Liver (tissue), 9 donors: ENCODE data around the gene ICOSLG. TPM values are rescaled to one million over a fixed set of nuclear protein-coding genes. Genes with fewer than 3 reads are reported as not detected.

ENCODE experiments used
- DNase-seq: peaks from one replicate; pipeline ENCODE4 v3.0.0-alpha.2; 2017; ENCODE audit warnings: low spot score
- H3K27ac ChIP-seq, 2 donors: one replicate each; pipeline ENCODE4 v1.7.0; 2013; ENCODE audit warnings: inconsistent platforms in 2 of 2, low read length in 2 of 2, control low read depth in 1 of 2, low read depth in 1 of 2, mild to moderate bottlenecking in 1 of 2
- H3K27me3 ChIP-seq, 4 donors: one replicate each; pipeline versions ENCODE4 v1.6.1 to v1.7.0; 2013; ENCODE audit warnings: low read length in 3 of 4, inconsistent platforms in 1 of 4, mild to moderate bottlenecking in 1 of 4, moderate library complexity in 1 of 4; ENCODE audit not compliant: control insufficient read depth in 4 of 4, insufficient read depth in 4 of 4
- H3K36me3 ChIP-seq, 4 donors: one replicate each; pipeline versions ENCODE4 v1.6.1 to v1.7.0; 2013; ENCODE audit warnings: low read length in 3 of 4, mild to moderate bottlenecking in 3 of 4, low read depth in 1 of 4, moderate library complexity in 1 of 4; ENCODE audit not compliant: control insufficient read depth in 4 of 4, insufficient read depth in 3 of 4
- H3K4me1 ChIP-seq, 4 donors: one replicate each; pipeline versions ENCODE4 v1.6.1 to v1.7.0; 2013; ENCODE audit warnings: low read length in 3 of 4, mild to moderate bottlenecking in 3 of 4, moderate library complexity in 1 of 4; ENCODE audit not compliant: control insufficient read depth in 4 of 4, insufficient read depth in 4 of 4
- H3K4me3 ChIP-seq, 3 donors: one replicate each; pipeline versions ENCODE4 v1.6.1 to v1.7.0; 2013; ENCODE audit warnings: low read length in 3 of 3, control low read depth in 1 of 3, low read depth in 1 of 3, mild to moderate bottlenecking in 1 of 3
- H3K9ac ChIP-seq, 2 donors: one replicate each; pipeline ENCODE4 v1.7.0; 2013; ENCODE audit warnings: low read length in 2 of 2, mild to moderate bottlenecking in 2 of 2, moderate library complexity in 2 of 2, control low read depth in 1 of 2, low read depth in 1 of 2
- H3K9me3 ChIP-seq, 4 donors: one replicate each; pipeline versions ENCODE4 v1.6.1 to v1.7.0; 2013; ENCODE audit warnings: low read length in 3 of 4; ENCODE audit not compliant: control insufficient read depth in 4 of 4
- ATF3 ChIP-seq: IDR thresholded peaks from 2 replicates; pipeline ENCODE4 v1.6.1; 2016; ENCODE audit warnings: antibody characterized with exemption
- CTCF ChIP-seq: fragments of 150-350 bp; IDR thresholded peaks from 2 replicates; pipeline ENCODE4 v1.5.1; 2017; ENCODE audit warnings: improper control_type of control experiment, low read depth, low read length; ENCODE audit not compliant: missing input control
- EGR1 ChIP-seq, 2 donors: IDR thresholded peaks; 2 replicates each; pipeline ENCODE4 v1.6.1; 2016 to 2018; ENCODE audit warnings: antibody characterized with exemption in 2 of 2, low read depth in 2 of 2
- FOXA1 ChIP-seq: IDR thresholded peaks from 2 replicates; pipeline ENCODE4 v1.6.1; 2016; ENCODE audit warnings: antibody characterized with exemption
- FOXA2 ChIP-seq: IDR thresholded peaks from 2 replicates; pipeline ENCODE4 v1.6.1; 2016; ENCODE audit warnings: antibody characterized with exemption
- GABPA ChIP-seq, 2 donors: IDR thresholded peaks in 1 of 2; conservative IDR thresholded peaks in 1 of 2; 2 replicates each; pipeline ENCODE4 v1.6.1; 2016; ENCODE audit warnings: antibody characterized with exemption in 2 of 2, mild to moderate bottlenecking in 1 of 2, moderate library complexity in 1 of 2
- HNF4A ChIP-seq, 2 donors: conservative IDR thresholded peaks; 2 replicates each; pipeline ENCODE4 v1.6.1; 2016; ENCODE audit warnings: antibody characterized with exemption in 2 of 2, mild to moderate bottlenecking in 2 of 2
- HNF4G ChIP-seq: IDR thresholded peaks from 2 replicates; pipeline ENCODE4 v1.6.1; 2016; ENCODE audit warnings: antibody characterized with exemption
- JUND ChIP-seq, 2 donors: IDR thresholded peaks; 2 replicates each; pipeline ENCODE4 v1.6.1; 2016; ENCODE audit warnings: antibody characterized with exemption in 2 of 2
- MAX ChIP-seq: IDR thresholded peaks from 2 replicates; pipeline ENCODE4 v1.6.1; 2016; ENCODE audit warnings: antibody characterized with exemption
- NR2F2 ChIP-seq: IDR thresholded peaks from 2 replicates; pipeline ENCODE4 v1.6.1; 2016; ENCODE audit warnings: antibody characterized with exemption
- RAD21 ChIP-seq, 2 donors: IDR thresholded peaks; 2 replicates each; pipeline ENCODE4 v1.6.1; 2016; ENCODE audit warnings: antibody characterized with exemption in 2 of 2, mild to moderate bottlenecking in 2 of 2
- REST ChIP-seq: IDR thresholded peaks from 2 replicates; pipeline ENCODE4 v1.6.1; 2016; ENCODE audit warnings: antibody characterized with exemption, mild to moderate bottlenecking
- RXRA ChIP-seq, 2 donors: IDR thresholded peaks; 2 replicates each; pipeline ENCODE4 v1.6.1; 2017 to 2018; ENCODE audit warnings: antibody characterized with exemption in 2 of 2, mild to moderate bottlenecking in 1 of 2
- SP1 ChIP-seq: IDR thresholded peaks from 2 replicates; pipeline ENCODE4 v1.6.1; 2018; ENCODE audit warnings: antibody characterized with exemption, mild to moderate bottlenecking
- TAF1 ChIP-seq: conservative IDR thresholded peaks from 2 replicates; pipeline ENCODE4 v1.6.1; 2016; ENCODE audit warnings: antibody characterized with exemption, mild to moderate bottlenecking
- YY1 ChIP-seq: IDR thresholded peaks from 2 replicates; pipeline ENCODE4 v1.6.1; 2016; ENCODE audit warnings: antibody characterized with exemption, mild to moderate bottlenecking
- ZBTB33 ChIP-seq: IDR thresholded peaks from 2 replicates; pipeline ENCODE4 v1.6.1; 2016; ENCODE audit warnings: antibody characterized with exemption
- WGBS: extraction: QIAGEN DNeasy Blood & Tissue Kit; methylation state at CpG from one replicate; pipeline ENCODE4 v1.1.7; 2013; 5-methylcytosine and 5-hydroxymethylcytosine counted together
- polyA plus RNA-seq, 2 donors: library from polyadenylated mRNA; stranded (reverse) in 1 of 2; unstranded in 1 of 2; fragments of 200-250 nt in 1 of 2; fragments of >200 nt in 1 of 2; fragmentation: Nextera tagmentation in 1 of 2; extraction: Ambion mirVana in 1 of 2; gene quantifications; one replicate each; pipeline versions ENCODE4 v1.2.1 to v1.2.3, GENCODE V29; 2013 to 2015
- total RNA-seq, 2 donors: library from RNA; depleted of rRNA; stranded (reverse); fragments of >200 nt; gene quantifications; one replicate each; pipeline ENCODE4 v1.2.3, GENCODE V29; 2014
- donor health status: healthy.
- donor health status: healthy.
- donor health status: healthy.
- donor health status: healthy.
- donor health status: healthy.

The ICOSLG gene
- total and polyA plus RNA-seq, 4 donors, result 0.69 to 1.6 (median 1.1) TPM

- no peak for TF ChIP-seq JUND (IDR thresholded peaks at IDR 0.05)
Observed at GRCh38 chr21:44273046-44273445, 32.3 kb upstream of the ICOSLG start (continued).

GRCh38 chr21:44272284-44272858, 31.6 kb upstream of the ICOSLG start:
- Histone ChIP-seq H3K27me3 (no peaks in the 10 kb centered on the region), H3K36me3 (no peaks in the 10 kb centered on the region), H3K4me3 (no peak overlapping the region), H3K9me3 (no peaks in the 10 kb centered on the region), H3K9ac (no peak overlapping the region), H3K4me1 (no peaks in the 10 kb centered on the region), H3K27ac (no peak overlapping the region)
- DNase-seq, result no peak
- no peak for TF ChIP-seq YY1
- no peak for TF ChIP-seq EGR1 (IDR thresholded peaks at IDR 0.05; ENCODE audit: low read depth in 2 of 2)
- no peak for TF ChIP-seq MAX
- TF ChIP-seq GABPA (IDR thresholded peaks at IDR 0.05 in 1 of 2, conservative IDR thresholded peaks at IDR 0.05 in 1 of 2), result no peak
- TF ChIP-seq ZBTB33, result no peak
- TF ChIP-seq FOXA1, result no peak
- TF ChIP-seq RAD21 (IDR thresholded peaks at IDR 0.05), result no peak
- TF ChIP-seq SP1, result no peak
- no peak for TF ChIP-seq JUND (IDR thresholded peaks at IDR 0.05)
- TF ChIP-seq NR2F2, result no peak
- no peak for TF ChIP-seq TAF1
- TF ChIP-seq ATF3, result no peak
- TF ChIP-seq REST, result no peak
- TF ChIP-seq FOXA2, result no peak
- no peak for TF ChIP-seq RXRA (IDR thresholded peaks at IDR 0.05)
- TF ChIP-seq HNF4G, result no peak
- TF ChIP-seq CTCF, result no peak
- no peak for TF ChIP-seq HNF4A (conservative IDR thresholded peaks at IDR 0.05)
- 89% methylated on average over 18 of the region's 18 CpGs for WGBS
